ENCODE measurements around the gene MYO5B. TPM values are rescaled to one million over a fixed set of nuclear protein-coding genes. Genes with fewer than 3 reads are reported as not detected.
A peak's percentile ranks its signal among the peaks of the same experiment; 100 is the strongest.

Gene MYO5B
- total and polyA plus RNA-seq, 2 of the 4 experiments (the other 2 are of a cell fraction) = 0.24 to 0.54 TPM

DNA sequence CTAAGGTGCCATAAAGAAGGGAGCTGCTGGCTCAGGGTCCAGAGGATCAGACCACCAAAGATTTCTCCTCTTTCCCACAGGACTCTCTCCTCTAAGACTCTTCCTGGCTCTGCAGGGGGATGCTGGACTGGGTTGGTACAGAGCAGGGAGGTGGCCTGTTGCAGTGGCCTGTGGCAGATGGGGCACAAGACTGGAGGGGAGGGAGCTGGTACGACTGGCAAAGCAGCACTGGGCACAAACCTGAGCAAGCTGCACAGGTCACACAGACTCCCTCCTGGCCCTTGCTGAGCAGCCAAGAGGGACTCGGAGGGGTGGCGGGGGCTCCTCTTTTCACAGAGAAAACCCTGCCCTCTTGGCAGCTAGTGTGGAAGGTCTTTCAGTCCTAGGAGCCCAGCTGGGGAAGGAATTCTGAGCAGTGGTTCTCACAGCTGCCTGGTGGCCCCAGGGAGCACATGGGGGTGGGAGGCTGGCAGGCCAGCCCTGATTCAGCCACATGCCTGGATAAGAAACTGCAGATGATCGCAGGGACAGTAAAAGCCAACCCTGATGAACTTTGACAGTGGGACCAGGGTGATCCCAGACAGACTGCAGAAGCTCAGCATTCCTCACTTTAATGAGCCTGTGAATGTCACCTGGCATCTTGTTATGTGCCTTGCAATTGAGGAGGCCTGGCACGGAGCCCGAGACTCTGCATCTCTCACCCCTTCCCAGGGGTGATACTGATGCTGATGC, 349.2 kb downstream of the MYO5B start:
- Histone ChIP-seq H3K4me1 (ENCODE audit: control insufficient read depth, insufficient read depth, low read length) (peaks cover 7% of the 10 kb centered on the region), H2BK15ac (ENCODE audit: low read depth, low read length) (0 out of 3 replicates have a peak overlapping the region, but pooled peaks have one; percentile 21), H3K23ac (ENCODE audit: low read depth, low read length) (no peak overlapping the region), H3K9ac (ENCODE audit: low read depth, low read length) (no peak overlapping the region), H2BK120ac (ENCODE audit: low read depth, low read length) (no peak overlapping the region), H2BK20ac (ENCODE audit: low read depth, low read length) (no peak overlapping the region), H2AK5ac (ENCODE audit: low read depth, low read length) (no peak overlapping the region), H3K4me2 (ENCODE audit: low read depth, low read length) (no peak overlapping the region), H3K36me3 (ENCODE audit: control insufficient read depth, insufficient read depth, low read length) (no peaks in the 10 kb centered on the region), H3K18ac (ENCODE audit: low read depth, low read length) (no peak overlapping the region), H3K14ac (replicated peaks; ENCODE audit: low read depth, low read length) (no peak overlapping the region), H3K9me3 (ENCODE audit: control insufficient read depth, insufficient read depth, low read length) (no peaks in the 10 kb centered on the region), H4K8ac (ENCODE audit: low read depth in 2 of 2, low read length in 2 of 2) (no peak overlapping the region), H3K56ac (ENCODE audit: extremely low read depth, insufficient read depth, low read length) (no peak overlapping the region), H4K5ac (ENCODE audit: low read depth, low read length) (no peak overlapping the region), H2AK9ac (replicated peaks; ENCODE audit: low read depth, low read length, poor library complexity) (peak overlapping the region; percentile 33), H4K91ac (ENCODE audit: insufficient read depth, low read depth, low read length) (no peak overlapping the region), H3K79me1 (ENCODE audit: low read depth in 1 of 2, low read length in 2 of 2) (no peaks in the 10 kb centered on the region), H3K4ac (ENCODE audit: low read depth, low read length) (no peak overlapping the region), H3K27me3 (ENCODE audit: control insufficient read depth, insufficient read depth, low read length) (no peaks in the 10 kb centered on the region; the same call in 1 of the 2 replicates), H3K4me3 (ENCODE audit: insufficient read depth, low read depth, low read length) (no peak overlapping the region), H2AFZ (replicated peaks; ENCODE audit: low read length, poor library complexity) (no peak overlapping the region), H3K9me1 (ENCODE audit: insufficient read depth, low read length) (peaks cover 11% of the 10 kb centered on the region; the same call in 1 of the 2 replicates), H2BK5ac (ENCODE audit: low read depth, low read length, poor library complexity, severe bottlenecking) (no peak overlapping the region), H4K20me1 (ENCODE audit: insufficient read depth, low read length) (no peaks in the 10 kb centered on the region), H3K27ac (ENCODE audit: insufficient read depth, low read length) (no peak overlapping the region)
- CTCF ChIA-PET = interaction anchor here (0.6 kb wide), 1 partner anchor 198 kb away, joined by 3 read pairs; no protein-coding TSS in a partner anchor
- in situ Hi-C loops (cut with MboI; ENCODE audit: low sequenced_read_pairs) = loop anchor here (10.0 kb wide), 1 partner anchor 351 kb away; the partner anchor contains the start of gene RPL17
- DNase-seq = no peak
- 78% methylated on average over 3 of the region's 6 CpGs; no CpG with 5 or more reads in 1 of the 2 experiments for WGBS, 2 experiments (ENCODE audit: extremely low coverage in 2 of 2, insufficient read length in 1 of 2)
- ATAC-seq (ENCODE audit: low read depth) = no peak
- POLR2A ChIA-PET (ENCODE audit: unreplicated experiment) = no interaction called here
- intact Hi-C loops (cut with micrococcal nuclease) = no loop called here
- dilution Hi-C loops (cut with HindIII; ENCODE audit: low sequenced_read_pairs, unreplicated experiment) = no loop called here
- BruUV-seq (replicated peaks) = no TSS peak
- TF ChIP-seq MAZ (IDR thresholded peaks at IDR 0.05; ENCODE audit: borderline replicate concordance, low read depth, low read length) (no peak), MAFK (IDR thresholded peaks at IDR 0.05; ENCODE audit: low read depth, low read length) (no peak), CEBPB (IDR thresholded peaks at IDR 0.05; ENCODE audit: low read depth, low read length) (no peak), MXI1 (IDR thresholded peaks at IDR 0.05; ENCODE audit: borderline replicate concordance, low read depth, low read length) (no peak), NFE2L2 (IDR thresholded peaks at IDR 0.05; ENCODE audit: low read depth, low read length) (no peak), POLR2A (IDR thresholded peaks at IDR 0.05; ENCODE audit: low read depth, low read length) (no peak), RAD21 (IDR thresholded peaks at IDR 0.05; ENCODE audit: low read length) (no peak), BHLHE40 (IDR thresholded peaks at IDR 0.05; ENCODE audit: low read depth, low read length) (no peak), FOS (IDR thresholded peaks at IDR 0.05; ENCODE audit: low read depth, low read length) (no peak), CHD1 (IDR thresholded peaks at IDR 0.05; ENCODE audit: low read depth, low read length) (no peak), SMC3 (IDR thresholded peaks at IDR 0.05; ENCODE audit: low read depth, low read length) (no peak)
- TF ChIP-seq, protein P1, sequence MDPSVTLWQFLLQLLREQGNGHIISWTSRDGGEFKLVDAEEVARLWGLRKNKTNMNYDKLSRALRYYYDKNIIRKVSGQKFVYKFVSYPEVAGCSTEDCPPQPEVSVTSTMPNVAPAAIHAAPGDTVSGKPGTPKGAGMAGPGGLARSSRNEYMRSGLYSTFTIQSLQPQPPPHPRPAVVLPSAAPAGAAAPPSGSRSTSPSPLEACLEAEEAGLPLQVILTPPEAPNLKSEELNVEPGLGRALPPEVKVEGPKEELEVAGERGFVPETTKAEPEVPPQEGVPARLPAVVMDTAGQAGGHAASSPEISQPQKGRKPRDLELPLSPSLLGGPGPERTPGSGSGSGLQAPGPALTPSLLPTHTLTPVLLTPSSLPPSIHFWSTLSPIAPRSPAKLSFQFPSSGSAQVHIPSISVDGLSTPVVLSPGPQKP (IDR thresholded peaks at IDR 0.05; ENCODE audit: borderline replicate concordance, low read depth, low read length) = no peak

Data from IMR-90 (cell line).